Spinal cord (tissue), 10 donors: ENCODE data around the gene VCL. TPM values are rescaled to one million over a fixed set of nuclear protein-coding genes. Genes with fewer than 3 reads are reported as not detected.

Experiments
- DNase-seq, 6 donors: peaks; one replicate each; pipeline versions ENCODE4 v3.0.0 to v3.0.0-alpha.2; 2013 to 2015; ENCODE audit warnings: low spot score in 6 of 6, low read depth in 4 of 6
- H3K27ac ChIP-seq: one replicate; pipeline ENCODE4 v1.5.1; 2013; ENCODE audit warnings: low read depth, low read length, control low read depth
- H3K27me3 ChIP-seq: one replicate; pipeline ENCODE4 v1.6.1; 2013; ENCODE audit warnings: low read length; ENCODE audit not compliant: control insufficient read depth, insufficient read depth
- H3K36me3 ChIP-seq: one replicate; pipeline ENCODE4 v1.6.1; 2013; ENCODE audit warnings: low read length; ENCODE audit not compliant: control insufficient read depth, insufficient read depth
- H3K4me1 ChIP-seq: one replicate; pipeline ENCODE4 v1.6.1; 2013; ENCODE audit warnings: low read length; ENCODE audit not compliant: control insufficient read depth, insufficient read depth
- H3K4me3 ChIP-seq: one replicate; pipeline ENCODE4 v1.5.1; 2013; ENCODE audit warnings: low read depth, low read length, control low read depth
- H3K9me3 ChIP-seq: one replicate; pipeline ENCODE4 v1.6.1; 2013; ENCODE audit warnings: low read length; ENCODE audit not compliant: control insufficient read depth, insufficient read depth
- WGBS: methylation state at CpG from one replicate; pipeline ENCODE4 v1.1.5; 2013; ENCODE audit warnings: missing lambda C conversion rate; ENCODE audit not compliant: insufficient coverage; 5-methylcytosine and 5-hydroxymethylcytosine counted together
- polyA plus RNA-seq, 2 donors: library from polyadenylated mRNA; unstranded; fragments of 120-200 nt; gene quantifications; one replicate each; pipeline ENCODE4 v1.2.1, GENCODE V29; 2013; ENCODE audit not compliant: insufficient read length in 2 of 2
- total RNA-seq, 2 donors: library from RNA; depleted of rRNA in 1 of 2; stranded (reverse); fragments of 120-200 nt in 1 of 2; fragments of >200 nt in 1 of 2; gene quantifications; one replicate each; pipeline versions ENCODE4 v1.2.3 to v1.2.4, GENCODE V29; 2013 to 2014
- donor health status: healthy.

Gene VCL
- total and polyA plus RNA-seq, 4 donors = 47.8 to 106 (median 63.5) TPM

DNA sequence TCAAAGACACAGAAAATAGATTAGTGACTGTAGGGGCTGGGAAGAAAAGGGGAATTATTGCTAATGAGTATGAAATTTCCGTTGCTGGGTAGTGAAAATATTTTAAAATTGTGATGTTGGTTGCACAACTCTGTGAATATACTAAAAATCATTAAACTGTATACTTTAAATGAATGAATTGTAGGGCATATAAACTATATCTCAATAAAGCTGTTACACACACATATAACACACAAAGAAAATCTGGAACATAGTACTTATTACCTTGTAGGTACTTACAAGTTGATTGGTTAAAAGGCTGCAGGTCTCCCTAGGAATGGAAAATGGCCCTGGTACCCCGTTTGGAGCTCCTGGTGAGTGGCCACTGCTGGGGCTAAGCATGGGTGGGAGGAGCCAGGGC is 27.1 kb upstream of the VCL start:
- Histone ChIP-seq H3K9me3 (no peaks in the 10 kb centered on the region), H3K36me3 (no peaks in the 10 kb centered on the region), H3K27me3 (no peaks in the 10 kb centered on the region), H3K27ac (no peak overlapping the region), H3K4me1 (peaks cover 15% of the 10 kb centered on the region), H3K4me3 (no peak overlapping the region)
- no CpG with 5 or more reads among the region's 2 CpGs for WGBS
- no peak for DNase-seq

GRCh38 chr10:73971636-73972354 is 26.1 kb upstream of the VCL start:
- 100% methylated on average over 1 of the region's 2 CpGs for WGBS
- H3K27ac ChIP-seq = no peak overlapping the region
- no peak overlapping the region for H3K4me3 ChIP-seq
- no peaks in the 10 kb centered on the region for H3K36me3 ChIP-seq
- peaks cover 6% of the 10 kb centered on the region for H3K4me1 ChIP-seq
- H3K27me3 ChIP-seq = no peaks in the 10 kb centered on the region
- DNase-seq = no peak
- no peaks in the 10 kb centered on the region for H3K9me3 ChIP-seq

GRCh38 chr10:73973427-73973826 is 24.5 kb upstream of the VCL start:
- DNase-seq = no peak
- H3K27me3 ChIP-seq = no peaks in the 10 kb centered on the region
- no peaks in the 10 kb centered on the region for H3K4me1 ChIP-seq
- H3K4me3 ChIP-seq = no peak overlapping the region
- no peaks in the 10 kb centered on the region for H3K9me3 ChIP-seq
- no CpG with 5 or more reads among the region's 2 CpGs for WGBS
- no peak overlapping the region for H3K27ac ChIP-seq
- no peaks in the 10 kb centered on the region for H3K36me3 ChIP-seq

DNA sequence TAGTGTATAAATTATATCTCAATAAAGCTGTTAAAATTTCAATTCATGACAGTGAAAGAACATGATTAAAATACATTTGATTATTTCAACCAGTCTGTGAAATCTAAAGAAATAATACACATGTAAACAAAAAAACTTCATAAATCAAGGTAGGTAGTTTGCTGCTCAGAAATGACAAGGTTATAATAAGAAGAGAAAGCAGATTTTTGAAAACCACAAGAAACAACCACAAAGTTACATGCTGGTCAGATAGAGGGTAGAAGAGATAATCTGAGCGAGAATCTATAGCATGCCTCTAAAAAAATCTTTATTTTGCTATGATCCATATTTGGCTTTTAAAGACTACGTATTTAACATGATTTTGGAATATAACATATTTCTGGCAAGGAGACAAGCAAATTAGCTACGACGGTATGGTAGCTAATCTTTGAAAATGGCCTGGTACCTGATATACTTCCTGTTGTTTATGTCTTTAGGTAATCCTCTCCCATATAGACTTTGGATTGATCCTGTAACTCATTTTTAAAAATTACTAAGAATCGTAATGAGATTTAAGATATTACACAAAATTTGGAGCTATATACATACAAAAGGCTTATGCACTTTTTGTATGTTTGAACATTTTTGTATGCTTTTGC is 23.5 kb upstream of the VCL start:
- DNase-seq = no peak
- H3K27ac ChIP-seq = no peak overlapping the region
- no CpG with 5 or more reads among the region's 5 CpGs for WGBS

DNA sequence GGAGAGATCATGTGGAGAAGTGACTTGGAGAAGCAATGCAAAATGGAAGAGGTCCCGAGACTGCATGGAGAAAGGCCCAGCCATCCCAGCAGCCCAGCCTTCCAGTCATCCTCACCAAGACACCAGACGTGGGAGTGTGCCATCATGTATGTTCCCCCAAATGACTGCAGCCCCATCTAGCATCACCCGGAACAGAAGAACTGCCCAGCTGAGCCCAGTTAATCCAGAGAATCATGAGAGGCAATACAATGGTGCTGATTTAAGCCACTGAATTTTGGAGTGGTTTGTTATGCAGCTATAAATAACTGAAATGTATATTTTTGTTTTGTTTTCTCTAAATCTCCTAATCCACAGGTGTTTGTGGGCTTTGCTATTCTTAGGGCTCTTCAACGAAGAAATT is 22.5 kb upstream of the VCL start:
- no peak overlapping the region for H3K27ac ChIP-seq
- no peaks in the 10 kb centered on the region for H3K36me3 ChIP-seq
- no peak overlapping the region for H3K4me3 ChIP-seq
- no peak for DNase-seq
- 100% methylated on average over 3 of the region's 4 CpGs for WGBS
- no peaks in the 10 kb centered on the region for H3K9me3 ChIP-seq
- H3K27me3 ChIP-seq = no peaks in the 10 kb centered on the region
- H3K4me1 ChIP-seq = no peaks in the 10 kb centered on the region

More for the DNA sequence above, 23.5 kb upstream of the VCL start:
- Histone ChIP-seq H3K4me3 (no peak overlapping the region), H3K27me3 (no peaks in the 10 kb centered on the region), H3K4me1 (no peaks in the 10 kb centered on the region), H3K9me3 (no peaks in the 10 kb centered on the region), H3K36me3 (no peaks in the 10 kb centered on the region)

DNA sequence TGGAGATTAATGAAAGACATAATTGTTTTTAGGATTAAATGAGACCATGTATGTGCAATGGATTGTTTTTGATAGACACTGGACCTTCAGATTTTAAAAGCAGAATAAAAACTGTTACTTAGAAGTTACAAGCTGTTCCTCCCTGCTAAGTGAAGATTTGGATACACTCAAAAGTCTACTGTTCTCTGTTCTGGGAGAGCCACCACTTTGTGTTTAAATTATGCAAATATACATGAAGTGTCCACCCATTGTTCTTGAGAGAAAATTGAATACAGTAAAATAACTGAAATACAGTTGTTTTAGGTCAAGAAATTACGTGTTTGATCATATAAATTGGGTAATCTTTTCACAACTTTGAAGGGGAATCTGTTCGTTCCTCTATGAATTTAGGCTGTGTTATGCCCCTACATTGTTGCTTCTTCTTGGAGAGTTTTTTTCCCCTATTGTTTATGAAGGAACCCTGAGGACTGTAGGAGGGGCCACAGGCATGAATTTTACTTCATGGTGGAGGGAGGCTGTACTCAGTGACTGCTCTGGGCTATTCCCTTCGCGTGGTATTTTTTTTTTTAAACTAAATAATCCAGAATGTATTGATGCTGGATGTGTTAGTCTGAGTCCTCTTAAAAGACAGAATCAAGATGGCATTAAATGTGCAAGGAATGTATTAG is 18.6 kb upstream of the VCL start:
- no CpG with 5 or more reads among the region's 4 CpGs for WGBS

DNA sequence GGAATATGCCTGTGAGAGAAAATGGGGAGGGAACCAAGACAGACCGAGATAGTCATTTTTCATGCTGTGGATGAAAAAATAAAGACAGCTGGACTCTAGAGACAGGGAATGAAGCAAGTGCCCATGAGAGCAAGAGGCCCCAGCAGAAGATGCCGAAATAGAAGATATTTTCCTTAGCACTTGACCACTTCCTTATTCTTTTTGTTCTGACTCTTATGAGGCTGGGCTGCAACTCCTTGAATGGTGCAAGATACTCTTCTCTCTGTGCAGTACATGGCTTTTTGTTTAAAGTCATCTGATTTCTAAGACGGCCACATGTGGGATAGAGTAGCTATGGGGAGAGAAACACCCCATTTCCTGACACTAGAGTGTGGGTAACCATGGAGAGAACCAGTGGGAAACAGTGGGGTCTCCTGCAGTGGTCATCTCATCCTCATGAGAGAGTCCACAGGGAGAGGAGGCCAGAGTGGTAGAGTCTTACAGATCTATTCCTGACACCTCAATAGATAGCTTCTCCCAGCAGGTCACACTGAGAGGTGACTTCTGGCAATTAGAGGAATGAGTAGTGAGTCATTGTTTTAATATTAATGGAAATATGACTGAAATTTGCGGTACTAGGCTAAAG is 18.0 kb upstream of the VCL start:
- Histone ChIP-seq H3K27ac (no peak overlapping the region), H3K4me3 (no peak overlapping the region), H3K9me3 (no peaks in the 10 kb centered on the region), H3K36me3 (no peaks in the 10 kb centered on the region), H3K27me3 (no peaks in the 10 kb centered on the region), H3K4me1 (no peaks in the 10 kb centered on the region)
- no peak for DNase-seq
- WGBS = 75% methylated on average over 2 of the region's 4 CpGs

More for the DNA sequence above, 18.6 kb upstream of the VCL start:
- H3K4me1 ChIP-seq = no peaks in the 10 kb centered on the region
- no peak overlapping the region for H3K4me3 ChIP-seq
- no peak for DNase-seq
- H3K36me3 ChIP-seq = no peaks in the 10 kb centered on the region
- H3K27ac ChIP-seq = no peak overlapping the region
- H3K27me3 ChIP-seq = no peaks in the 10 kb centered on the region
- H3K9me3 ChIP-seq = no peaks in the 10 kb centered on the region

DNA sequence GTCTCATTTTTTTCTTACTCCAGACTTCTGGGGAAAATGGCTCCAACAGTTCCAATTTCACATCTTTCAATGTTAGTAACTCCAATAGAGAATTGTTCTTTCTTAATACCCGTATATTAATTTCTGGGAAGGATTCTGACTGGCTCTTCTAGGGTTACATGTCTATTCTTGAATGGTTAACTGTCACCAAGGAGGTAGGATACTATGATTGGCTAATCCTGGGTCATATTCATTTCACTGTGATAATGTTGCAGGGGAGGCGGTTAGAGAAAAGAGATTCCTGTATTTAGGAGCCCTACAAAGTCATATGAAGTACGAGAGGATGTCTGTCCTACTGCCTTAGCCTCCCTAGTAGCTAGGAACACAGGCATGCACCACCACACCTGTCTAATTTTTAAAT is 16.1 kb upstream of the VCL start:
- Histone ChIP-seq H3K36me3 (no peaks in the 10 kb centered on the region), H3K4me3 (no peak overlapping the region), H3K27ac (no peak overlapping the region), H3K9me3 (no peaks in the 10 kb centered on the region), H3K27me3 (no peaks in the 10 kb centered on the region), H3K4me1 (no peaks in the 10 kb centered on the region)
- no peak for DNase-seq
- WGBS = 100% methylated on average over 1 of the region's 3 CpGs

DNA sequence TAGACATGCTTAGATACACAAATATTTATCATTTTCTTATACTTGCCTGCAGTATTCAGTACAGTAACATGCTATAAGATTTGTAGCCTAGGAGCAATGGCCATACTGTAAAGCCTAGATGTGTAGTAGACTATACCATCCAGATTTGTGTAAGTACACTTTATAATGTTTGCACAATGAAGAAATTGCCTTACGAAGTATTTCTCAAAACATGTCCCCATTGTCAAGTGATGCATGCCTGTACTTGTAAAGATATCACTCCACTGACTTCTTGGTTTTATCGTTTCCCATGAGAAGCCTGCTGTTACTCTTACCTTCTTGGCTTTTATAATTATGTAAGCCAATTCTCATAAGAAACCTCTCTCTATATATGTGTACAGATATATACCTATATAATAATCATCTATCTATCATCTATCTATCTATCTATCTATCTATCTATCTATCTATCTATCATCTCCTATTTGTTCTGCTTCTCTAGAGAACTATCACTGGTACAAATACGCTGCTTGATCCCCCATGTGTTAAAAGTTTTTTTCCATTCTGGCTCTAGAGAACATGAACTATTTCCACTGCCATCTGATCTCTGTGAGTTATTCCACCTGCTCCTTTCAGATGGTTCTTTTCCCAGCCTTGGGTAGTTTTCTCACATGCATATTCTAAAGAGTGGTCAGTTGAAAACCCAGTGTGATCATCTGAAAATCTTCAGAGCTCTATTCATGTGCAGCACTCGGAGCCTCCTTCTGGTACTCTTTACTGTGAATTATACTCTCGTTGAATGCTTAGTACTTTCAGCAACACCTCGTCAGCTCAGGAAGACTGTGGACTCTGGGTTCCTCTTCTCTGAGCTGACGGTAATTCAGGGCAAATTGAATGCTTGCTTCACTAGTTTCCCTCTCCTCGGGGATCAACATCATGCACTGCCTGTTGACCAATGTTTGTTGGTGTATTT is 14.5 kb upstream of the VCL start:
- no peak overlapping the region for H3K4me3 ChIP-seq
- H3K9me3 ChIP-seq = no peaks in the 10 kb centered on the region
- H3K36me3 ChIP-seq = no peaks in the 10 kb centered on the region
- DNase-seq = no peak
- H3K27ac ChIP-seq = no peak overlapping the region
- H3K27me3 ChIP-seq = no peaks in the 10 kb centered on the region
- 31% methylated on average over 6 of the region's 8 CpGs for WGBS
- no peaks in the 10 kb centered on the region for H3K4me1 ChIP-seq
